CD14-positive monocyte (primary cell): Measurements from ENCODE around the gene RNF213. TPM values are rescaled to one million over a fixed set of nuclear protein-coding genes. Genes with fewer than 3 reads are reported as not detected.

Source experiments
- DNase-seq, 3 donors: peaks; one replicate each; pipeline ENCODE4 v3.0.0-alpha.2; 2011 to 2022
- H2AFZ ChIP-seq: 2 replicates; pipeline ENCODE4 v1.6.0; 2012; ENCODE audit warnings: mild to moderate bottlenecking, low read depth, low read length, inconsistent platforms; ENCODE audit not compliant: insufficient read depth, poor library complexity, severe bottlenecking
- H3K27ac ChIP-seq, 2 donors: 1 replicate in 1 of 2; 2 replicates in 1 of 2; pipeline ENCODE4 v1.5.1; 2012 to 2013; ENCODE audit warnings: low read length in 2 of 2, control low read depth in 1 of 2, inconsistent platforms in 1 of 2, low read depth in 1 of 2, mild to moderate bottlenecking in 1 of 2
- H3K27me3 ChIP-seq, 2 donors: one replicate each; pipeline versions ENCODE4 v1.6.0 to v1.6.1; 2011 to 2013; ENCODE audit warnings: low read length in 2 of 2; ENCODE audit not compliant: control insufficient read depth in 2 of 2, insufficient read depth in 2 of 2
- H3K36me3 ChIP-seq, 2 donors: replicated peaks in 1 of 2; 1 replicate in 1 of 2; 2 replicates in 1 of 2; pipeline versions ENCODE4 v1.5.1 to v1.6.1; 2012 to 2013; ENCODE audit warnings: low read length in 2 of 2, control low read depth in 1 of 2, inconsistent platforms in 1 of 2, mild to moderate bottlenecking in 1 of 2; ENCODE audit not compliant: insufficient read depth in 2 of 2, control insufficient read depth in 1 of 2
- H3K4me1 ChIP-seq, 2 donors: 1 replicate in 1 of 2; 2 replicates in 1 of 2; pipeline versions ENCODE4 v1.5.1 to v1.6.1; 2012 to 2013; ENCODE audit warnings: low read length in 2 of 2, control low read depth in 1 of 2, inconsistent platforms in 1 of 2, mild to moderate bottlenecking in 1 of 2, moderate library complexity in 1 of 2; ENCODE audit not compliant: insufficient read depth in 2 of 2, control insufficient read depth in 1 of 2
- H3K4me2 ChIP-seq: replicated peaks from 2 replicates; pipeline ENCODE3; 2012; ENCODE audit warnings: low read length, moderate library complexity, mild to moderate bottlenecking; ENCODE audit not compliant: poor library complexity, severe bottlenecking; ENCODE audit errors: extremely low read depth
- H3K4me3 ChIP-seq, 3 experiments: fragments of 200-600 bp in 1 of 3; sonication (generic) in 1 of 3; replicated peaks in 1 of 3; 1 replicate in 2 of 3; 2 replicates in 1 of 3; pipeline ENCODE4 v1.5.1; 2011 to 2013; ENCODE audit warnings: low read length in 3 of 3, mild to moderate bottlenecking in 3 of 3, control low read depth in 2 of 3, low read depth in 2 of 3, inconsistent platforms in 1 of 3, moderate library complexity in 1 of 3
- H3K79me2 ChIP-seq: 2 replicates; pipeline ENCODE4 v1.6.0; 2012; ENCODE audit warnings: mild to moderate bottlenecking, control low read depth, inconsistent platforms, low read length, moderate library complexity; ENCODE audit not compliant: insufficient read depth
- H3K9ac ChIP-seq: 2 replicates; pipeline ENCODE4 v1.6.0; 2017; ENCODE audit warnings: low read length, mild to moderate bottlenecking; ENCODE audit not compliant: insufficient read depth, poor library complexity, severe bottlenecking
- H3K9me3 ChIP-seq, 2 donors: replicated peaks in 1 of 2; 1 replicate in 1 of 2; 2 replicates in 1 of 2; pipeline versions ENCODE4 v1.5.1 to v1.6.1; 2012 to 2013; ENCODE audit warnings: low read length in 2 of 2, control low read depth in 1 of 2; ENCODE audit not compliant: control insufficient read depth in 1 of 2, insufficient read depth in 1 of 2
- H4K20me1 ChIP-seq: 2 replicates; pipeline ENCODE4 v1.6.0; 2012; ENCODE audit warnings: mild to moderate bottlenecking, low read length, control low read depth, moderate library complexity; ENCODE audit not compliant: insufficient read depth
- H3K27ac Mint-ChIP-seq, 7 donors: one replicate each; pipeline ENCODE4 v1.8.0; 2020; ENCODE audit warnings: mild to moderate bottlenecking in 7 of 7, mixed read lengths in 7 of 7, moderate library complexity in 6 of 7, inconsistent platforms in 2 of 7
- H3K27me3 Mint-ChIP-seq, 3 donors: one replicate each; pipeline ENCODE4 v1.8.0; 2021 to 2022; ENCODE audit warnings: low read depth in 3 of 3, mild to moderate bottlenecking in 3 of 3, mixed read lengths in 3 of 3, moderate library complexity in 3 of 3, inconsistent platforms in 1 of 3
- H3K36me3 Mint-ChIP-seq, 2 donors: one replicate each; pipeline ENCODE4 v1.8.0; 2020; ENCODE audit warnings: mixed read lengths in 2 of 2, inconsistent platforms in 1 of 2, mild to moderate bottlenecking in 1 of 2
- H3K4me1 Mint-ChIP-seq: one replicate; pipeline ENCODE4 v1.8.0; 2020; ENCODE audit warnings: mild to moderate bottlenecking, mixed read lengths
- H3K4me3 Mint-ChIP-seq, 2 donors: one replicate each; pipeline ENCODE4 v1.8.0; 2020; ENCODE audit warnings: mild to moderate bottlenecking in 2 of 2, mixed read lengths in 2 of 2, moderate library complexity in 1 of 2
- H3K9me3 Mint-ChIP-seq, 7 donors: one replicate each; pipeline ENCODE4 v1.8.0; 2020 to 2022; ENCODE audit warnings: mixed read lengths in 7 of 7, mild to moderate bottlenecking in 6 of 7, moderate library complexity in 6 of 7, inconsistent platforms in 2 of 7
- WGBS: methylation state at CpG from one replicate; pipeline ENCODE4 v1.1.5; 2013; ENCODE audit warnings: missing lambda C conversion rate; ENCODE audit not compliant: insufficient coverage; 5-methylcytosine and 5-hydroxymethylcytosine counted together
- intact Hi-C, 2 donors: fragments of 100-400 bp; cut with micrococcal nuclease; formaldehyde crosslinking; loops; one replicate each; pipeline versions ENCODE4 v1.15.0 to v1.15.1; 2023
- polyA plus RNA-seq, 3 donors: library from polyadenylated mRNA; depleted of rRNA in 1 of 3; unstranded in 2 of 3; stranded (reverse) in 1 of 3; fragments of 300-500 nt in 2 of 3; fragments of >200 nt in 1 of 3; fragmentation: Illumina TruSeq in 2 of 3; gene quantifications; 1 replicate in 2 of 3; 2 replicates in 1 of 3; pipeline ENCODE4 v1.2.3, GENCODE V29; 2012 to 2021
- TF ChIP-seq, protein P1 (sequence below): fragments of 200-600 bp; IDR thresholded peaks from one replicate; pipeline ENCODE4 v1.8.0; 2022; ENCODE audit warnings: antibody characterized with exemption, mild to moderate bottlenecking

Gene RNF213
- polyA plus RNA-seq, 3 donors, result 10.3 to 196 (median 18.1) TPM

DNA sequence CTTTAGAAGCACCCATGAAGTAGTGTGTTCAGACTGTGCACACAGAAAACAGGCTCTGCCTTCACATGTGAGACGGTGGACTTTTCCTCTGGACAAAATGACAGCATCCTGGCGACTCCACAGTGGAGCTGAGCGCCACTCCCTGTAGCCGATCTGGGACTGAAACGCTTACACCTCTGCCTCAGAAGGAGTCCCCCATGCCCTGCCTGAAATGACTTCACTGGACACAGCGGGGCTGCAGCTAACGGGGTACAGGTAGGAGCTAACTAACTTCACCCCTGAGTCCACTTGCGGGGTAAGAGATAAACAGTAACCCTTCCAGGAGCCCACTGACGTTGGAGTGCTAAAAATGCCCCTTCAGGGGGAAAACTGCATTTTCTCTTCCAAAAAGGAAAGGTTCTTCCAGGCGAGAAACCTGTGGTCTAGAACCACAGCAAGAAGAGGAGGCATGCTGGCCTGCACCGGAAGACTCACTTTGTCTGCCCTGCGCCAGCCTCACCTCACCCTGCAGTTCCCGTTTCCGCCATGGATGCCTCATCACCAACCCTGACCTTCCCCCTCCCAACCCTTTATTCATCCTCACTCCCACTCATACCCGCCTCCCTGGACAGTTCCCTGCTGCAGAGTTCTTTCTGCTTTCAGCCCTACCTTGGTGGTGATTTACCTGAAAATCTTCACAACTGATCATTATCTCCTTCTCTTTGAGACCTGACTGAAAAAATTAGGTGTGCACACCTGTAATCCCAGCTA lies 134.9 kb downstream of the RNF213 start:
- no peak overlapping the region for H2AFZ ChIP-seq
- H3K4me1 ChIP-seq, result no peaks in the 10 kb centered on the region
- DNase-seq, result no peak
- no peaks in the 10 kb centered on the region for H3K9me3 ChIP-seq
- H4K20me1 ChIP-seq, result peaks cover 51% of the 10 kb centered on the region
- H3K4me3 Mint-ChIP-seq, result no peak overlapping the region
- 81% methylated on average over 11 of the region's 15 CpGs for WGBS
- peaks cover 0 to 6% (median 6%) of the 10 kb centered on the region in 3 donors for H3K27me3 Mint-ChIP-seq
- no peaks in the 10 kb centered on the region for H3K79me2 ChIP-seq
- H3K36me3 Mint-ChIP-seq, result peaks cover 50 to 55% of the 10 kb centered on the region in 2 donors
- H3K9me3 Mint-ChIP-seq, result no peaks in the 10 kb centered on the region
- H3K4me1 Mint-ChIP-seq, result peaks cover 4% of the 10 kb centered on the region
- H3K36me3 ChIP-seq, result peaks cover 52 to 54% of the 10 kb centered on the region in 2 donors
- H3K9ac ChIP-seq, result no peak overlapping the region
- peak overlapping the region in 2 of 7 donors; percentile 18 to 76 for H3K27ac Mint-ChIP-seq
- no peak overlapping the region for H3K4me2 ChIP-seq
- H3K27ac ChIP-seq, result no peak overlapping the region
- H3K27me3 ChIP-seq, result no peaks in the 10 kb centered on the region
- no peak overlapping the region for H3K4me3 ChIP-seq
- intact Hi-C loops, result no loop called here
- TF ChIP-seq, protein P1, sequence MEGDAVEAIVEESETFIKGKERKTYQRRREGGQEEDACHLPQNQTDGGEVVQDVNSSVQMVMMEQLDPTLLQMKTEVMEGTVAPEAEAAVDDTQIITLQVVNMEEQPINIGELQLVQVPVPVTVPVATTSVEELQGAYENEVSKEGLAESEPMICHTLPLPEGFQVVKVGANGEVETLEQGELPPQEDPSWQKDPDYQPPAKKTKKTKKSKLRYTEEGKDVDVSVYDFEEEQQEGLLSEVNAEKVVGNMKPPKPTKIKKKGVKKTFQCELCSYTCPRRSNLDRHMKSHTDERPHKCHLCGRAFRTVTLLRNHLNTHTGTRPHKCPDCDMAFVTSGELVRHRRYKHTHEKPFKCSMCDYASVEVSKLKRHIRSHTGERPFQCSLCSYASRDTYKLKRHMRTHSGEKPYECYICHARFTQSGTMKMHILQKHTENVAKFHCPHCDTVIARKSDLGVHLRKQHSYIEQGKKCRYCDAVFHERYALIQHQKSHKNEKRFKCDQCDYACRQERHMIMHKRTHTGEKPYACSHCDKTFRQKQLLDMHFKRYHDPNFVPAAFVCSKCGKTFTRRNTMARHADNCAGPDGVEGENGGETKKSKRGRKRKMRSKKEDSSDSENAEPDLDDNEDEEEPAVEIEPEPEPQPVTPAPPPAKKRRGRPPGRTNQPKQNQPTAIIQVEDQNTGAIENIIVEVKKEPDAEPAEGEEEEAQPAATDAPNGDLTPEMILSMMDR, result no peak

- H3K27ac Mint-ChIP-seq, result peak overlapping the region in 5 of 7 donors; percentile 18 to 76 (median 48)
- H3K27me3 Mint-ChIP-seq, result peaks cover 1 to 10% (median 9%) of the 10 kb centered on the region in 3 donors
- H3K4me3 Mint-ChIP-seq, result no peak overlapping the region
- no peaks in the 10 kb centered on the region for H3K27me3 ChIP-seq
- WGBS, result 82% methylated on average over 1 of the region's 9 CpGs
- TF ChIP-seq, protein P1, result no peak
- no peaks in the 10 kb centered on the region for H3K9me3 Mint-ChIP-seq
- no peaks in the 10 kb centered on the region for H3K4me1 ChIP-seq
- no peak overlapping the region for H3K9ac ChIP-seq
- no peaks in the 10 kb centered on the region for H3K79me2 ChIP-seq
- peaks cover 44 to 46% of the 10 kb centered on the region in 2 donors for H3K36me3 ChIP-seq
- DNase-seq, result no peak
- H3K36me3 Mint-ChIP-seq, result peaks cover 43 to 47% of the 10 kb centered on the region in 2 donors
- H3K4me2 ChIP-seq, result no peak overlapping the region
- H3K4me1 Mint-ChIP-seq, result peaks cover 4% of the 10 kb centered on the region
- no peak overlapping the region for H3K27ac ChIP-seq
- peaks cover 48% of the 10 kb centered on the region for H4K20me1 ChIP-seq
- H3K9me3 ChIP-seq, result no peaks in the 10 kb centered on the region
- no peak overlapping the region for H3K4me3 ChIP-seq
- intact Hi-C loops, result no loop called here
- no peak overlapping the region for H2AFZ ChIP-seq
Measured at GRCh38 chr17:80396157-80397033, 135.7 kb downstream of the RNF213 start.
